GM19468 (cell line): ENCODE results near the gene CARHSP1.
"Not testable (repeated sequence)": the region's sequence is repeated elsewhere in the genome, so short reads cannot be mapped to it uniquely, and the experiment has no call there.

ENCODE experiments used
- ATAC-seq: cut with Tn5 transposase; IDR thresholded peaks from one replicate; pipeline ENCODE4 v1.9.1; 2021; ENCODE audit warnings: mild to moderate bottlenecking, moderate library complexity, moderate number of reproducible peaks; ENCODE audit not compliant: unreplicated experiment; ENCODE audit errors: extremely low read depth

The CARHSP1 gene

DNA sequence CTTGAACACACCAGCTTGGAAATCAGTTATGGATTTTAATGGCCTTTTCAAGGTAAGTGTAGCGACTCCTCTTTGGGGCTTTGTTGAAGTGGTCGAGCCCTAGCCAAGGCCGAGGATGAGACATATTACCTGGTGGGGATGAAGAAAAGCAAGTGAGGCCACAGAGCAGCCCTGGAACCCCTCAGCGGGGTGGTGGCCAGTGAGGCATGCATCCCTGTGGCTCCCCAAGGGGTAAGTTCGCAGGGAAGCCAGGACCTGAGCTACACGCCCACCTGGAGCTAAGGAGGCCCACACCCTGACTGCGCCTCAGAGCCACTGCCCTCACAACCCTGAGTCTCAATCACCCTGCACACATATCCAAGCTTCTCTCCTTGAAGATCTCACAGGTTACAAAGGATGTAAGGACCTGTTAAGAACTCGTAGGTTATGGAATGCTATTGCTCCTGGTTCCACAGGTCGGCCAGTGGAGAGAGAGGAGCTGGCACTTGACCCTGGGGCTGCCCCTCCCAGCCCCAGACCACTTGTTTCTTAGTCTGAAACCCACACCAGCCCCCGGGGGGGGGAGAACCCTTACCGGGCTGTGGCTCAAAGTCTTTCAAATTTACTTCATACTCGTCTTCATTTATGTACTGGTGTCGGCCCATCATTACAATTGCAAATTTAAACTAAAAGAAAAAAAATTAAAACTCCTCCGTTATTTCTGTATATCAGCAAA lies 25.3 kb upstream of the CARHSP1 start:
- ATAC-seq = no peak

DNA sequence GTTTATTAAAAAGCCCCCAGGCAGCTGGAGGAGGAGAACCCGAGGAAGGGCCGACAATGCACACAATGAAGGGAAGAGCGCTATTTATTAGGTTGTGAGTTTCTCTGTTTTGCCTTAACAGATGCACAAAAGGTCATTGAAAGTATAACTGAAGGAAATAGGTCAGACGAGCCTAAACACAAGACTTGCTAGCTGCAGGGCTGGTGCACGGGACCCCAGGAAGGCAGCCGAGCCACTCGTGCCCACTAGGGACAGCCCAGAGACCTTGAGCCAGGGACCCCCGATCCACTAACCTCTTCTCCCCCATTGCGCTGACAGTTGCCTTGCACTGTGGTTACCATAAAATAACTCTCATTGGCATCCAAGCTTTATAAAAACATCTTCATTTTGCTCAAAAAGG lies 24.6 kb upstream of the CARHSP1 start:
- ATAC-seq = no peak

DNA sequence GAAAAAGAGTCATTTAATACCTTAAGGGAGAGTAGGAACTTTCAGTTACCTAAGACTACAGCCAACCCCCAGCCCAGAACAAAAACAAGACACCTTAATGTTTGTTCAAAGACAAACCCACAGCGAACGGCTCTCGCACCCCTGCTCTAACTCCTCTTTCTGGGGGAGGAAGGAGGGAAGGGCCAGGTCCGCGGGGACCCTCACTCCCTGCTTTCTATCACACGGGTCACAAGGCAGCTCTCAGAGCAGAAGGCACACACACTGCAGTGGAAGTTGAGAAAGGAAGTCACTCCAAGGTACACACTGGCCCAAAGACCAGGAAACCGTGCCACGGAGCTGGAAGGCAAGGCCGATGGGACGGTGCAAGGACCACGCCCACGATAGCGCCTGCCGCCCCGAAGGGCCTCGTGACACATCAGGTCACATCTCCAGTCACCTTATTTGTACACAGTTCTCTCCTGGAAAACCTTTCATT lies 23.3 kb upstream of the CARHSP1 start:
- ATAC-seq = peak; percentile 3

DNA sequence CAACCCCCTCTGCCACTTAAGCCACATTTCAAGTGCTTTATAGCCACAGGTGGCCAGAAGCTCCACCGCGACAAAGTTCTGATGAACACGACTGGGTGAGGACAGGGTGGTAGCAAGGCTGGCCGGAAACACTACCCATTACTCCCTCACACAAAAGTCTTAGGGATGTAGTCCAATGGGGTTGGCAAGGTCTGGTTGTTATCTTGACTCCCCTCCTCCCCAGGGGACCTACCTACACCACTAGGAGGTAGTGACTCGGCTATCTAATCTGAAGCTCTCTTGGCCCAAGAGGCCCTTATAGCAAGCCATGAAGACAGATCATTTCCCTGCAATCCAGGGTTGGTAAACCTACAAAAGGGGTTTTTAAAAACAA lies 21.7 kb upstream of the CARHSP1 start:
- ATAC-seq = no peak

DNA sequence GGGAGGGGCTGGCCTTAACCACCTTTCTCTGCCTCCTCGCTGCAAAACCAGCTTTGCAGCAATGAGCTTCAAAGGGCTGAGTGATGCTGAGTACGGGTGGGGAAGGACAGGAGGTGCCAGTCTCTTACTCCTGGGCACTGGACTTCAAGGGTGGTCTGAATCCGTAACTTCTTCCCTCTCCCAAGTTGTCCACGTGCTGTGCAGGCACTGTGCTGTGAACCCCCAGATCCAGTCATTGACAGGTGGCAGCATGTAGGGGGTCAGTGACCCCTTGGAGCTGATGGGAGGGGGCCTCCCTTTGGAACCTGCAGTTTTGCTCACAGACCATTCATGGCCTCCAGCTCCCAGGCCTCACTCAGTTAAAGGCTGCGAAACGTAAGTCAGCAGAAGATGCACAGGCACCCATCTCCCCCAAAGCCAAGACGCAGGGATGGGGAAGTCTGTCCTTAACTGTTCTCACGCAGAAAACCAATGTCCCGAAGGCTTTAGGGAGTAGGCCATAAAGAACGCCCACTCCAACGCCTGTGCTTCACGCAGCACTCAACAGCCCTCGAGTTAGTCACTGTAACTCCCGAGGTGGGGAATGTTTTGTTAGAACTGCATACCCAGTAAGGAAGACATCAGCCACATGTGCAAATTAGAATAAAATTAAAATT lies 21.2 kb upstream of the CARHSP1 start:
- no peak for ATAC-seq

DNA sequence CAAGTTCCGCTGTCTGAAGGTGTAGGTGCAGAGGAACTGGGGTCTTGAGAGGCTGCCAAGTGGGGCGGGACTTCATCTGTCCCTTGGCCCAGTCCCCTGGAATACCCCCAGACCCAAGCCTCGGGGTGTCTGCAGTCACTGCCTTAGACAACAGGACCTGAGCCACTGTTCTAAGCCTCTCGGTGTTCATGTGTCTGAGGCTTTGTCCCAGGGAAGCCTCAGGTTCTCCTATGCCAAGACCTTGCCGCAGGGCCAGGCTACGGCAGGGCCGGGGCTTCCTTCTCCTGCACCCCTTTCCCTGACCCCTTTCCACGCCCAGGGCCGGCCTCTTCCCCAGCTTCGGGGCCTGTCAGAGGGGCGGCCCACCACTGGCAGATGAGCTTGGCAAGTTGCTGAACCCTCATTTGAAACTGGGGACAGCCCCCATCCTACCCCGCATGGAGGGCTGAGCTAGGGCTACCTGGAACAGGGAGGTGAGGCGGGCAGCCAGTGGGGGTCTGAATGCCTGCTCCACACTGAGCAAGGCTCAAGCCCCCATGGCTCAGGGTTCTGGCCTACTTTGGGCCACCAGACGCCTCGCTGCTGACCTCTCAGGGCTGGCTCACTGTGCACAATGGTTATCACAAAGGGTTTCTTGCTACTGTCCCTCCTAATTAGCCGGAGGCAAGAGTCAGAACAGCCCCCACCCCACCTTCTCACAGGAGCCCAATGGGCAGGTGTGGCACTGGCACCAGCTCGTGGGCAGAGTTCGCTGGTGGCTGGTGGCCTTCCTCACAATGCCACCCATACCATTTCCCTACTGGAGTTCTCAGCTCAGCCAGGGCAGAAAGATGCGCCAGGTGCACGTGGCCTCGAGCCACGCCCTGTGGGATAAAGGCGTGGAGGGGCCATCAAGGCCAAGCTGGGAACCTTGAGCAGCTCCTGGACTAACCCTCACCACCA lies 20.4 kb upstream of the CARHSP1 start:
- no peak for ATAC-seq

DNA sequence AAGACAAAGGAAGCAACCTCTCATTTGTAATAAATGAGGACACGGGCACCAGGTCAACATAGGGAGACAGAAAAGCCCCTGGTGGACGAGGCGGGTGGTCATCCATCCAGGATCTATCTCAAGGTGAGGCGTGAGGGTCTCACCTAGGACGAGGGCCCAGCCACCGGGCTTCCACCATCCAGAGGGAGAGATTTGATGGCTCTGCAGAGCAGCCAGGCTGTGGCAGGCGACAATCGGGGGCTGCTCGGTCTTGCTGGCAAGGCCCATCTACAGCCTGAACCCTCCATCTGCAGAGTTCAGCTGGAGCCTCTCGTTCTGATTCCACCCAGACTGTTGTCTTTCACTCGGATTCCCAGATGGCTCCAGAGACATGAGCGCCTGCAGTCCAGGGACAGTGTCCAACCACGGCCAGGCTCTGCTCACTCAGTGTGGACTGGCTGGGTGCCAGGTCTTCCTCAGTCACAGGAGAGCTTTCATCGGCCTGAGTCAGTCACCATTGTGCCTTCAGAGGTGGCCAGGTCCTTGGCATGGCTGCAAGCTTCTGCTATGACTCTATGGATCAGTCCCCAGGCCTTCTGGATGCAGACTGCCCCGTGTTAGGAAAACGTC lies 19.2 kb upstream of the CARHSP1 start:
- no peak for ATAC-seq

DNA sequence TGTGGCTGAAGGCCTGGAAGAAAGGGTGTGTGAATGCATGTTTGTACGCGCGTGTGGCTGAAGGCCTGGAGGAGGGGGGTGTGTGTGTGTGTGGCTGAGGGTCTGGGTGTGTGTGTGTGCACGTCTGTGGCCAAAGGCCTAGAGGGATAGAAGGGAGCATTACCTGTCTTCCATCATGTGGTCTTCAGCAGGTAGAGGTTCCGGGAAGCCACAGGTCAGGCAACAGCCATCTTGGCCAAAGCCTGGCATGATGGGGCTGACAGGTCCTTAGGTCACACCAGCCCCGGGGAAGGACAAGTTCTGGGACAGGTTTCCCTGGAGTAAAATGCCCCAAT lies 18.6 kb upstream of the CARHSP1 start:
- no peak for ATAC-seq

DNA sequence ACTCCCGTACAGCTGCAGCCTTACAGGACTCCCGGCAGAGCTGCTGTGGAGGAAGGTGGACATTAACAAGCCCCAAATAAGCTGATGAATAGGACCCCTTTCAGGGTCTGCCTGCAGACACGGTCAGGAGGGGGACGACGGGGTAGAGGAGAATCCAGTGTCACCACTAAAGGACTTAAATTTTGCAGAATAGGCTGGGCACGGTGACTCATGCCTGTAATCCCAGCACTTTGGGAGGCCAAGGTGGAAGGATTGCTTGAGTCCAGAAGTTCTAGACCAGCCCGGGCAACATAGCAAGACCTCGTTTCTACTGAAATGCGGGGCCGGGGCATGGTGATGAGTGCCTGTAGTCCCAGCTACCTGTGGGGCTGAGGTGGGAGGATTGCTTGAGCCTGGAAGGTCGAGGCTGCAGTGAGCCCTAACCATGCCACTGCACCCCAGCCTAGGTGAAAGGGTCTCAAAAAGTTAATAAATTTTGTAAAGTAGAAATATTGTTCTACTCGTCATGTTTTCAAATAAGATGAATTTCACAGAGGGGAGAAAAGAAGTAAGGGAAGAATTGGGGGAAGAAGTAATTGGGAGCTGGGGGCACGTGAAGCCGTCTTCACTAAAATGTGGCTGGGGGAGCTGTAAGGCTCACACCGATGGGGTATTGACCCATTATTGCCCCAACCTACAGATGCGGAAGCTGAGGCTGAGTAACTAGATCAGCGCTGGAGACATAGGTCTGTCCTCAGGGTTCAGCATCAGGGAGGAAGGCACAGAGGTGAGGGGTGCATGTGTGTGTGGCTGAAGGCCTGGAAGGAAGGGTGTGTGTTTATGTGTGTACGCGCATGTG lies 18.0 kb upstream of the CARHSP1 start:
- no peak for ATAC-seq

DNA sequence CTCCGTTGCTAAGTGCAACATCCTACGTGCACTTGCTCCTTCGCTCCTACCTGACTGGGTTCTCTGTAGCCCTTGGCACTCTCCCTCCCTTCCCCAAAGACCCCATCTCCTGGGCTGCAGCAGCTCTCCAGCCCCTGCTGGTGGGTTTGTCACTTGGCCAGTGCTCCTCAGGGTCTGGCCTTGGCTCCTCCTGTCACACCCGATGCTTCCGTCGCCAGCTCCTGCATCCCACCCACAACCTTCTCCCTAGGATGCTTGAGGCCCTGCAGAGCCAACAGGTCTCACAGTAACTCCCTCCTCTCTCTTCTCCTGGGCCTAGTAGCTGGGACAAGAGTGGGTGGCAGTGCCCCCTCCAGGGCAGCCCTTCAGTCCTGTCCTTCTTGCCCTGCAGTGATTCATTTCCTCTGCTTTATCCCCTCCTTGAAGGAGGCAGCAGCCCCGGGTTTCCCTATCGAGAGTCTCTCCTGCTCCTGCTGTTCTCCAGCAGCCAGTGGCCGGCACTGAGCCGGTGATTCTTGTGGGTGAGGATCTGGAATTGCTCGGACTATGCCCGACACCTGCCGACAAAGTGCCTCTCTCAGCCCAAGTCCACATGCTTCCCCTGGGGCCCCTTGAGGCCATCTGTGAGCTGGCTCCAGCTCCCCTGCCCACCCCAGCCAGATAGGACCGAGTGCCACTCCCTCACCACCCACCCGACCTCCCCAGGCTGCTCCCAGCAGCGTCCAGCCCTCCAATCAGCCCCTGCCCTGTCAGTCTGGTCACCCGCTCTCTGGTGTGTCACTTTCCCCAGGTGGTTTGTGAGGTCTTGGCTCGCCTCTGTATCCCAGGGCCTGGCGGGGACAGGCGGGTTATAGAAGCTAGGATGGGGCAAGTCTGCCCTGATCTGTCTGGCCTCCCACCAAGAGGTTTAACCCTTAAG lies 17.1 kb upstream of the CARHSP1 start:
- ATAC-seq = no peak

DNA sequence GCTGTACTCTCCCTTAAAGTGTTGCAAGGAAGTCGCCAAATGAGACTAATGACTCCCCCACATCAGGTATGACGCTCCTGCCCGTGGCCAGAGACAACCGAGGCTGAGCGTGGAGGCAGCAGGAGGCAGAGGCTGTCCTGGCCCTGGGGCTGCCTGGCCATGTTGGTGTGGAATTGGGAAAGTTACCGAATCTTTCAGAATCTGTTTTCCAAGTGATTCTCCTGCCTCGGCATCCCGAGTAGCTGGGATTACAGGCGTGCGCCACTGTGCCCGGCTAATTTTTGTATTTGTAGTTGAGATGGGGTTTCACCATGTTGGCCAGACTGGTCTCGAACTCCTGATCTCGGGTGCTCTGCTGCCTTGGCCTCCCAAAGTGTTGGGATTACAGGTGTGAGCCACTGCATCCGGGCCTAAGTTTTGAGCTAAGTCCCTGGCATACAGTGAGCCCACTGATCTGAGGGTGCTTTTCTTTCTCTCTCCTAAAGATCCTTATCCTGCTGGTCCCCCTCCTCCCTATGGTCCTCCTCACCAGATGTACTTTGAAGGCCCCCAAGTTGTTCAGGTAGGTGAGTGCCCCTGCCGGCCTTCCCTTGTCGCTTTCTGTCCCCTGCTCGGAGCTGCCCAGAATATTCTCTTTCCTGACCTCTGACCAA lies 14.0 kb upstream of the CARHSP1 start:
- ATAC-seq = no peak

DNA sequence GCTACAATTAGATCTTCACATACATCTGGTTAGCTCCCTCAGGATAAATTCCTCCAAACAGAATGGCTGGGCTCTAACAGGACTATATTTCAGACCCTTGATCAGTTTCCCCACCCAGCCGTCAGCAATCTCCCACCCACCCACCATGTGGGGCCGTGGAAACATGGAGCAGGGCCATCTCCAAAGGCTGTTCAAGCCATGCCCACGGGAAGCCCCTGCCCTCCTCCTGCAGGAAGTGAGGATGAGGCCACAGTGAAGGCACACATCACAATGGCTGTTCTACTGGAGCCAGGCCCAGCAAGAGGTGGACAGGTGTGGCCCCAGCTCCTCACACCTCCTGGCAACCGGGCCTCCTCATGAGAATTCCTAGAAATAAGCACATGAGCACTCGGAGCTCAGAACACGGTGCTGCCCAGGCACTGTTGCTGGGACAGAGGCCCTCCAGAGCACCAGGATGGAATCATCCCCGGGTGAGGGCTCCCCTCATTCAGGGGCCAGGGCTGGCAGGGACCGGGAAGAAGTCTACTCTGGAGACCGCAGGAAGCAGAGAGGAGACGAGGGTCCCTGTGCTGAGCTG lies 13.3 kb upstream of the CARHSP1 start, which contains the start of gene LITAFD:
Gene LITAFD, plus strand, starts transcription at position 311 of the 577 bp plus-strand sequence. CDS start 2,005 bp downstream, outside the sequence.
- ATAC-seq = no peak

DNA sequence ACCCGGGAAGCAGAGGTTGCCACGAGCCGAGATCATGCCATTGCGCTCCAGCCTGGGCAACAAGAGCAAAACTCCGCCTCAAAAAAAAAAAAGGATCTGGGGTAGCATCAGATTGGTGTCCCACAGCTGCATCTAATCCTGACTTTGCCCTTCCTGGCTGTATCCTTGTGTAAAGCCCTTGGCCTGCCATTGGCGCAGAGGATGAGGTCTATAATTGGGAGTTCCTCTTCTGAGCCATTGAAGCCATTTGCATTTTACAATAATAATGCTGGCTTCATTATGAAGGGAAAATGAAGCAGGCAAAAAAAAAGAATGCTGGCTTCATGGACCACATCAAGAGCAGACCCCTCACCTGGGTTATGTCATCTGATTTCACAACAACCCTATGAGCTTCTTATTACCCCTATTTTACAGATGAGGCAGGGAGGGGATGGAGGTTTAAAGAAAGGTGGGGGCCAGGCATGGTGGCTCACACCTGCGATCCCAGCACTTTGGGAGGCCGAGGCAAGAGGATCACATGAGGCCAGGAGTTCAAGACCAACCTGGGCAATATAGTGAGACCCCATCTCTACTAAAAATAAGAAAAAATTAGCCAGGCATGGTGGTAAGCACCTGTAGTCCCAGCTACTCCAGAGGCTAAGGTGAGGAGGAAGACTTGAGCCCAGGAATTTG lies 12.2 kb upstream of the CARHSP1 start:
- no peak for ATAC-seq

DNA sequence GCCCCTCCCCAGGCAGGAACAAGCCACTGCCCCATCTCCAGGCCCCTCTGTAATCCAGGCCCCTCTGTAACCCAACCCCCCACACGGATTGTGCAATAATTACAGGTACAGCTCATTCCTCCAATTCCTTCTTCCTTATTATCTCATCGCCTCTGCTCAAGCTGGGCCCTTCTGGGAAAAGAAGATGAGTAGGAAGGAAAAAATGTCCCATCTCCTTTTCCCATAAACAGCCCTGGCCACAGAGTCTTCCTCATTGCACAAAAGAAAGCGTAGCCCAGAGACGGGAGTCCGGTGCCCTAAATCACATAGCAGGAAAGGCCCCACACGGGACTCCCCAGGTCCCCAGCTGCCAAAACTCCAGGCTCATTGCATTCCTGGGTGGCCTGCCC lies 9.7 kb upstream of the CARHSP1 start:
- ATAC-seq = no peak

DNA sequence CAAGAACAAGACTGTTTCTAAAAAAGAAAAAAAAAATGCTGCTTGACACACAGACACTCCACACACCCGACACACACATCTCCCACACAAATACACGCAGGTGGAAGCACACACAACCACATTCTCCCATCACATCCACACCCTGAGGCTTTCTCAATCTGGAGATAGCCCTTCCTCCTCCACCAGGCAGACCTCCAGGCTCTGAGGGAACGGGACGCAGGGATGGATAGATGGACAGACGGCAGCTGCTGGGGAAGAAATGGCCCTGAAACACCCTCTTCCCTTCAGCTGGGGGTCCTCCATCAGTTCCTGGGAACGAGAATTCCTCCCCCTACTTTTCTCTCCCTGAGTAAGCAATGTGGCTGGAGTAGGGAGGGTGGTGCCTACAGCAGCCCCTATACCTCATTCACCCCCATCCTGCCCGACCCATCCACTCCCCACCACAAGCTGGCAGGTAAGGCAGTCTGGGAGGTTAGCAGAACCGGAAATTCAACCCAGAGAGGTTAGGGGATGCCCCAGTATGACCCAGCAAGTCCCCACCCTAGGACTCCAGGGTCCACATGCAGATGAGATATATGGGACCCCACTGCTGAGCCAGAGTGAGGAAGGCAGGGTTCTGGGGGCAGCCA lies 9.2 kb upstream of the CARHSP1 start:
- no peak for ATAC-seq

DNA sequence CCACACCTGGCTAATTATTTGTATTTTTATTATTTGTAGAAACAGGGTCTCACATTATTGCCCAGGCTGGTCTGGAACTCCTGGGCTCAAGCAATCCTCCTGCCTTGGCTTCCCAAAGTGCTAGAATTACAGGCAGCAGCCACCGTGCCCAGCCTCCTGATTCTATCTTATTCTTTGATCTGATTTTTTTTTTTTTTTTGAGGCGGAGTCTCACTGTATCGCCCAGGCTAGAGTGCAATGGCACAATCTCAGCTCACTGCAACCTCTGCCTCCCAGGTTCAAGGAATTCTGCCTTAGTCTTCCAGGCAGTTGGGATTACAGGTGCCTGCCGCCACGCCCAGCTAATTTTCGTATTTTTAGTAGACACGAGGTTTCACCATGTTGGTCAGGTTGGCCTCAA lies 6.5 kb upstream of the CARHSP1 start:
- ATAC-seq = not testable (repeated sequence)

DNA sequence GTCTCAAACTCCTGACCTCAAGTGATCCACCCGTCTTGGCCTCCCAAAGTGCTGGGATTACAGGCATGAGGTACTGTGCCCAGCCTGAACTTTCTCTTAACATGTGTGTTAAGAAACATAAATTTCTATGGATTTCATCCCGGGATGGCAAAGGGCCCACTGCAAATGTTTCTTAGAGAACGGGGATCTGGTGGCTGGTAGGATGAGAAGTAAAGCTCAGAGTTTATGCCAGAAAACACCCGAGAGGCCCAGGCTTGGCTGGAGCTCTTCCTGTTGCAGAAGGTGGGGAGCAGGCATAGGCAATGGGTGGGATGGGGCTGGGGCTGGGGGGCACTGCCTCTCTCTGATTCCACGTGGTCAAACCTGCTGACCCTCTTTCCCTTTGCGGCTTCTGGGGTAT lies 5.6 kb upstream of the CARHSP1 start:
- ATAC-seq = no peak
